ENCODE measurements around the gene FGD2.

FGD2 gene

DNA sequence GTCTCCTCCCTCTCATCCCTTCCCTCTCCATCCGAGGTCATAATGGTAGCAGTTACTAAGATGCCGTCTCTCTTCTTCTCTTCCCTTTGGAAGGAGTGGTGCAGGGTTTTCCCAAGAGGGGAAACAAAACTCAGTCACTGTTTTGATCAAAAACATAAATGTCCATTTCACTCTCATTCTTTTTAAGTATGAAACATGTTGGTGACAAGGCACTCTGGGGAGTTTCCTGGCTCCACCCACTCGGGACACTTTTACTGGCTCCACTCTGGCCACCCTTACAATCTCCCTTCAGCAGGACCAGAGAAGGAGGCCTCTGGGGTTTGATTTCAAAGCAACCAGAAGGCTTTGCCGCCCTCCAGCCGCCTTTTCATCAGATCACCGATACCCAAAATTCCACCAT lies 57.0 kb downstream of the FGD2 start:
- DNase-seq, result peak; percentile 81 to 95 (median 85)

DNA sequence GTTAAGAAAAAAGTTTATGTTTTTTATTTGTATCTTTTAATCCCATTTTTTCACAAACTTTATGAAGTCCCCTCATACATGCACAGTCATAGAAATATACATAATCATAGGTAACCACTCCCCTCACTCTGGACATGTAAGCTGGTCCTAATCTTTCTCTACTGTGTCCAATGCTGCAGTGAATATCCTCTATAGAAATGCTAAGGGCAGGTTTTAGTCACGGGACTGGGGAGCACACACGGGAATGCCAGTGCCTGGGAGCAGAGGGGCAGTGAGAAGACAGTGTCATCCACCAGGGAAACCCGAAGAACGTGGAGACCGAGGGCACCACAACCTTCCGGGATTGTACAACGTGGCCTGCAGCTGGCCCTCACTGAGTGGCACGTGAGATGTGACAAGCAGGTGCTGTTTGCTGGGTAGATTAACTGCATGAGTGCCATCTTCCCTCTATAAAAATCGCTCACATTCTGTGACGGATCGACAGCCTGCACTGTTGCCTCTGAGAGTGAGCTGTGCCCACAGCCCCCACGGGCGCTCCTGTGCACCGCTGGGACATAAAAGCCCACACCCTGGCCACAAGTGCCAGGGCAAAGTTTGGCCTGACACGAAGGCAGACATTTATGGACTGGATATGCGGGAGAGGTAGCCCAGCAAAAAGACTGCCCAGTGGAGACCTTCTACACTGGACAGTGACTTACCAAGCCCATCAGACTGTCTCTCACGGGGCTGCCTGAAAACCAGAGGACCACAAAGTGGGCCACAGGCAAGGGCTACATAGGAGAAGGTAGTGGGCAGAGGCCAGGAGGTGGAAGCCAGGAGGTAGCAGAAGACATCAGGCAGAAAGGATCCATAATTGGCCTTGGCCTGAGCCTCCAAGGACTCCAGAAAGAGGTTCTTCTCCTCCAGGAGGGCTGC lies 63.2 kb downstream of the FGD2 start:
- DNase-seq, result no peak

DNA sequence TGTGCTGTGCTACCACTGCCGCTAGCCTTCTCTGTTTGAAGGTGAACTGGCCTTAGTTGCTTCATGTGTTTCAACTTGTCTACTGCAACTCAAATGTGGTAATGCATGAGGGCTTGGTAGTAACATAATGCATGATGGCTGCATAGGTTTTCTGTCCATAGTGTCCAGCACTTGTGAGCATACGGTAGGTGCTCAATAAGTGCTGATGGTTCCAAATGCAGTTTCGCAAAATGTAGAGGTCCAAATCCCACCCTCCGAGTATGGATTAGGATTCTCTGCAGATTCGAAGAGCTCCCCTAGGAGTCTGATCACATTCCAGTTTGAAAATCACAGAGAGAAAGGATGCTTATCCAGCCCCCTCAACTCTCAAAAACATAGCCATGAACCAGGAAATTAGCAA lies 64.2 kb downstream of the FGD2 start:
- no peak for DNase-seq

DNA sequence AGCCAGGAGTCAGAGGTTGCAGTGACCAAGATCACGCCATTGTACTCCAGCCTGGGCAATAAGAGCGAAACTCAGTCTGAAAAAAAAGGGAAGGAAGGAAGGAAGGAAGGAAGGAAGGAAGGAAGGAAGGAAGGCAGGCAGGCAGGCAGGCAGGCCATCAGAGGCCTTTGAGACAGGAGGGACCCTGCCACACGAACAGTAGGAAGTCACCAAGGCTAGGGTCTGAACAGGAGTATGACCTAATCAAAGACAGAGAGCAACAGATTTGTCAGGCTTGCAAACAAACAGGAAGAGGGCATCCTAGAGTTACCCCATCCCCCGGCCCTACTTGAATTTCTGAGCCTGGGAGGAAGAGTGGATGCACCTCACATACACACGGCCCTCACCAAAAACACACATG lies 67.1 kb downstream of the FGD2 start:
- peak in 2 of 3 donors; percentile 37 to 40 for DNase-seq

DNA sequence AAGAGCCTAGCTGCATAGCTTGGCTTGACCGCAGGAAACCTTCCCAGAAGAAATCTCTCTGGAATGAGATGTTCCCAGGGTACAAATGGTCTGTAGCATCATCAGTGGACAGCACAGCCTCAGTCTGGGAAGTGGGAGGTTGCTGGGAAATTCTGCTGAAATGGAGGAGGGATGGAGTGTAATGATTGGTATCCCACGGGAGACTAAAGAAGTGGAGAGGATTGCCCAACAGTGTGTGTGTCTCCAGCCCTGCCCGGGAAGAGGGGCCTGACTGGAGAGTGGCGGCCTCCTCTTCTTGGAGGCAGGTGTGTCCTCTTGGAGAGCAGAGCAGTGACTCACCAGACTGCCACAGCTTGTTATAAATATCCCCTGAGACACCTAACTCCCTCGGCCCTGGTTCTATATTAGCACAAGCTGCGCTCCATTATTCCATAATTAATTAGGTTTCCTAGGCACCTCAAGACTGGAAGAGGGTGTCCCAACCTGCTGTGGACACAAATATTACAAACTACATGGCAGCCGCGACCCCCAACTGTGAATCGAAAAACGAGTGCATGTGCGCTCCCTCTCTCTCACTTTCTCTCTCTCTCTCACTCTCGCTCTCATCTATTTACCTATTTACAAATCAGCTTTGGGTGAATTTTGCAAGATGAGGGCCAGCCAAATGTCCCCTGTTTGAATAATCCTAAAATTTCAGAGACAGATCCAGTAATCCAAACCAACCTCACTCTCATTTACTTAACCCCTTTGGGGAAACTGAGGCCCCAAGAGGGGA lies 68.8 kb downstream of the FGD2 start:
- DNase-seq, result no peak

- DNase-seq, result no peak
These were observed 71.9 kb downstream of the FGD2 start for GRCh38 chr6:37077191-37077904.

DNA sequence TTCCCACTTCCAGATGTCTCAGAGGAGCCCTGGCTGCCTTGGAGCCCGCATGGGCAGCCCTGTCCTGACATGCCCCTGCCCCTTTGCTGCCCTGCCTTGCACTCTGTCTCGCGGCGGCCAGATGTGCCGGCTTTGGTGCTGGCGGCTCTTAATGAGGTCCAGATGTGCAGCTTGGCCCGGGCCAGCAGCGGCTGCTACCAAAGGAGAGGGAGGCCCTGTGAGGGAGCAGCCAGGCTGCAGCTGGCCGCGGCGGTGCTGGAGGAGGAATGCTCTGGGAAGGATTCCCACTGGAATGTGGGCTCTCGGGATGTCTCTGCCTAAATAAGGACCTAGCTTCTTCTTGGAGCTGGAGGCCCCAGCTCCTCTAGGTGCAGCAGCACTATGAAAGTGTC lies 72.4 kb downstream of the FGD2 start:
- DNase-seq, result no peak
